ENCODE measurements around the gene NUDT4.

DNA sequence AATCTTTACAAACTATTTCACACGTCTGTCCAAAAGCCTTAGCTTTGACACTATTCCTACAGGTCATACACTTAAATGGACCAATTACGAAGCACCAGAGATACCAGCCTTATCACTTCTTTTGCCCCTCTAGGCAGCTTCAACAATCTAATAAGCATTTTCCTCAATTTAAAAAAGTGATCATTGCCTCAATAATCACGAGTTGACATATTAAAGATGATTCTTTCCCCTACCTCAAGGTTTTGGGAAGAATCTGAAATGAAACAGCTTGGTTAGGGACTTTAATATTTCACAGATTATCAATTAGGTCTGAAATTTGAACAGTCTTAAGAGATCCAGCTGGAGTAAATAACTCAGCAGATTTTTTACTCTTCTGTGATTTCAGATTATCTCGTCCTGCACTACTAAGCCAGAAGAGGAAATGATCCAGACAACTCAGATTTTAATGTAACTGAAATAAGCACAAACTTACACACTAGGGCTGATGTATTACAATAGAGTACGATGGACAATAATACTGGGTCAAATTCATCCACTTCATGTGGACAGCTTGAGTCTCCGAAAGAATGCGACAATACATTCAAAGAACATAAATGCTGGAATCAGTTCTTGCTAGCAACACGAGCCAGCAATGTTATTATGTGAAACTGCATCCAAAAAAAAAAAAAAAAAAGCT lies 48.1 kb downstream of the NUDT4 start:
- no peak for TF ChIP-seq POLR2A (IDR thresholded peaks at IDR 0.05; ENCODE audit: low read depth, low read length)
- TF ChIP-seq SPI1 (IDR thresholded peaks at IDR 0.05; ENCODE audit: low read depth, low read length), result peak; percentile 44; the same call in 1 of the 2 replicates
- no peak for TF ChIP-seq TAF1 (IDR thresholded peaks at IDR 0.05; ENCODE audit: low read depth, low read length)
- no peak for TF ChIP-seq POLR2AphosphoS5 (IDR thresholded peaks at IDR 0.05; ENCODE audit: low read depth, low read length)

All from GM12891 (cell line).